ENCODE data around the gene REV1. TPM values are rescaled to one million over a fixed set of nuclear protein-coding genes. Genes with fewer than 3 reads are reported as not detected.

The REV1 gene
- total and polyA plus RNA-seq, 7 donors: 7.2 to 73.1 (median 41.7) TPM

GRCh38 chr2:99495115-99495860 is 5.5 kb upstream of the REV1 start:
- intact Hi-C loops (cut with DNase I): loop anchor here (10.0 kb wide), 1 partner anchor 340 kb away; the partner anchor contains the start of genes LIPT1 and TSGA10
- H3K9me3 ChIP-seq: no peaks in the 10 kb centered on the region
- no peak for DNase-seq
- no peak for TF ChIP-seq POLR2AphosphoS5 (IDR thresholded peaks at IDR 0.05)
- TF ChIP-seq CTCF (IDR thresholded peaks at IDR 0.05): no peak
- TF ChIP-seq POLR2A (IDR thresholded peaks at IDR 0.05): no peak
- TF ChIP-seq EP300 (IDR thresholded peaks at IDR 0.05): no peak
- H3K4me1 ChIP-seq: peaks cover 0 to 10% (median 8%) of the 10 kb centered on the region in 4 donors
- no peaks in the 10 kb centered on the region for H3K36me3 ChIP-seq
- no peak overlapping the region for H3K4me3 ChIP-seq
- H3K27me3 ChIP-seq: no peaks in the 10 kb centered on the region
- 91 to 96% methylated on average over 4 of the region's 4 CpGs for WGBS, 2 donors
- H3K27ac ChIP-seq: no peak overlapping the region

DNA sequence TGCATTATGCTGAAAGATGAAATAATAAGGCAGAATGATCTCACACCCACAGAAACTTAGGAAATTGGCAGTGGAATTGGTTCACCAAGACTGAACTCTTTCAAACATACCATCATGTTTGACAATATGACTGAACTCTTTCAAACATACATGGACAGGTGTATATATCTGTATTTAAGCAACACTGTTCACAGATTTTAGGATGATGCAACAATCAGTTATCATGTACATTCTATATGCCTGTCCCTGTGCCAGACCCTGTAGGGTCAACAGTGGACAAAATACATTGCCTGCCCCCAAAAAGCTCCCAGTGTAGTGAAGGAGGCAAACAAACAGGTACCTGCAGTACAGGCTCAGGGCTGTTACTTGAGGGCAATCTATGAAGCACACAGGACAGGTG is 2.9 kb upstream of the REV1 start:
- no peak overlapping the region for H3K4me3 ChIP-seq
- H3K36me3 ChIP-seq: no peaks in the 10 kb centered on the region
- H3K9me3 ChIP-seq: no peaks in the 10 kb centered on the region
- peaks cover 0 to 16% (median 11%) of the 10 kb centered on the region in 4 donors for H3K4me1 ChIP-seq
- H3K27me3 ChIP-seq: no peaks in the 10 kb centered on the region
- TF ChIP-seq EP300 (IDR thresholded peaks at IDR 0.05) (no peak), POLR2AphosphoS5 (IDR thresholded peaks at IDR 0.05) (no peak), CTCF (IDR thresholded peaks at IDR 0.05) (no peak), POLR2A (IDR thresholded peaks at IDR 0.05) (no peak)
- DNase-seq: no peak
- H3K27ac ChIP-seq: no peak overlapping the region
- intact Hi-C loops (cut with DNase I): loop anchor here (10.0 kb wide), 1 partner anchor 338 kb away; the partner anchor contains the start of genes LIPT1 and TSGA10

- no peak for TF ChIP-seq POLR2A (IDR thresholded peaks at IDR 0.05)
- no peak for TF ChIP-seq POLR2AphosphoS5 (IDR thresholded peaks at IDR 0.05)
- TF ChIP-seq EP300 (IDR thresholded peaks at IDR 0.05): no peak
- TF ChIP-seq CTCF (IDR thresholded peaks at IDR 0.05): no peak
- Histone ChIP-seq H3K4me1 (peaks cover 0 to 29% (median 18%) of the 10 kb centered on the region in 4 donors), H3K27ac (peak overlapping the region; percentile 95 to 100 (median 98)), H3K9me3 (no peaks in the 10 kb centered on the region), H3K27me3 (no peaks in the 10 kb centered on the region), H3K4me3 (peak overlapping the region; percentile 61 to 99 (median 96)), H3K36me3 (no peaks in the 10 kb centered on the region)
- intact Hi-C loops (cut with DNase I): loop anchor here (2.0 to 10.0 kb wide), 2 partner anchors 154 to 336 kb away; partner anchors contain the start of genes EIF5B, LIPT1, TSGA10 and TXNDC9
- 30 to 35% methylated on average over 31 of the region's 31 CpGs for WGBS, 2 donors
- DNase-seq: no peak
Observed at GRCh38 chr2:99490623-99491461, 1.0 kb upstream of the REV1 start.

DNA sequence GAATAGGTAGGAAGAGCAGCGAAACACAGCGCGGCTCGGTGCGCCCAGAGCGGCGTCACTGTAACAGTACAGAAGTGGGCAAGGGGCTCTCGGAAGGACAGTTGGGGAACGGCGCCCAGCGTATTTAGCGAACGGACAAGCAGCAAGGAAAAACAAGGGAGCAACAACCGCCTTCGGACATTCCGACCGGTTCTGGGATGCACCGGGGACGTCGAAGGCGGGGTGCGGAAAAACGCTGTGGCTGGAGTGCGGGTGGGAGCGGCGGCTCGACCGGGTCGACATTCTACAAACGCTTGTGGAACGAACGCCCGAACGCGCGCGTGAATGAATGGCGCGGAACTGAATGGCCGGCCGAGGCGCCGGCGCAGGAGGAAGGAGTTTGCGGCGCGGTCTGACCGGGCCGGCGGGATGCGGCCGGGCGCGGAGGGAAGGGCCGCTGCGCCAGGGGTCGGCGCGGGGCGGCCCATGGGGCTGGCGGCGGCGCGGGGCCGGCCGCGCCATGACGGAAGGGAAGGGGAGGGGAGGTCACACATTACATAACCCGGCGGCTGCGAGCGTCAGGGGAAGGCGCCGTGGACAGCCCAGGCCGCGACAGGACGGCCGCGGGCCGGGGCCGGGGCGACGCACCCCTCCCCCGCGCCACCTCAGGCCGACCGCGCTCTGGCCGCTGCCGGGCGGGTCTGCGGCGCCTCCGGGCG is 605 bp downstream of the REV1 start:
- peak; percentile 85 for DNase-seq
- no peaks in the 10 kb centered on the region for H3K36me3 ChIP-seq
- peaks cover 0 to 34% (median 22%) of the 10 kb centered on the region in 4 donors for H3K4me1 ChIP-seq
- no peaks in the 10 kb centered on the region for H3K9me3 ChIP-seq
- intact Hi-C loops (cut with DNase I): loop anchor here (5.0 to 10.0 kb wide), 2 partner anchors 37 to 54 kb away; no protein-coding TSS in a partner anchor
- TF ChIP-seq EP300 (IDR thresholded peaks at IDR 0.05): no peak
- no peak for TF ChIP-seq CTCF (IDR thresholded peaks at IDR 0.05)
- TF ChIP-seq POLR2A (IDR thresholded peaks at IDR 0.05): no peak
- TF ChIP-seq POLR2AphosphoS5 (IDR thresholded peaks at IDR 0.05): no peak
- H3K4me3 ChIP-seq: peak overlapping the region; percentile 61 to 99 (median 96)
- no peaks in the 10 kb centered on the region for H3K27me3 ChIP-seq
- 0% methylated on average over 95 of the region's 95 CpGs for WGBS, 2 donors
- H3K27ac ChIP-seq: peak overlapping the region; percentile 95 to 100 (median 98)

All from sigmoid colon (tissue), 7 donors.